Amniotic stem cell (primary cell): ENCODE data around the gene AP1M1.

Experiments used
- DNase-seq: peaks from one replicate; lab custom pipeline; 2025; lab: John Stamatoyannopoulos, UW

Gene AP1M1

DNA sequence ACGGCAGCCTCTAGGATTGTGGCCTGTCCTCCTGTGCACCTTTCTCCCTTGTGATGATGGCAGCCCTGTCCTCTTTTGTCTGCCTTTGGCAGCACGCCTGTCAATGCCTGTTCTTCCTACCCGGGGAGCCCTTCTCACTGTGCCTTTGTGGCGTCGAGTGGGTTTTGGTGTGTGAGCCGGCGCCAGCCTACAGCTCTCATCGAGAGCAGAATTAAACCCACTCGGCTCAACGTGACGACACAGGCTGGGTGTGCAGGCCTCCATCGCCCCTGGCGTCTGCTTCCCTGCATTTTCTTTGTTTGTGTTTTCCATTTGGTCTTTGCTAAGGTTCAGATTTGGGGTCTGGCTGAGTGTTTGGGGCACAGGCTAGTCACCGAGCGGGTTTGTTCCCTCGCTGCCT, 34.4 kb downstream of the AP1M1 start:
- DNase-seq = no peak

DNA sequence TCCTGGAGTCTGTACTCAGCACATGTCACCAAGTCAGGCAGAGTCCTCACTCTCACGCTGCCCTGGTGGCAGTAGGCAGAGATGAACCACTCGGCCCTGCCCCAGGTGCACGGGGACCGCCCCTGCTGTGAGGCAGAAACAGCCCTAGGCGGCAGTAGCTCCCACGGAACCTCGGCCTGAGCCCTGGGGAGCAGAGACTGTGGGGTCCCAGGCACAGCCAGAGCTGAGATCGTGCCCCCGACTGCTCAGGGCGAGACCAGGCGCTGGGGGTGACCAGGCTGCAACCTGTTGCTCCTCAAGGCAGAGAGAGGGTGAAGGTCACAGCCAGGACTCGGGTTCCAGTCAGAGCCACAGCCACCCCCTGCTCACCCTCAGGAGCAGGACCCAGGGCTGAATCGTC, 34.9 kb downstream of the AP1M1 start:
- DNase-seq = no peak

DNA sequence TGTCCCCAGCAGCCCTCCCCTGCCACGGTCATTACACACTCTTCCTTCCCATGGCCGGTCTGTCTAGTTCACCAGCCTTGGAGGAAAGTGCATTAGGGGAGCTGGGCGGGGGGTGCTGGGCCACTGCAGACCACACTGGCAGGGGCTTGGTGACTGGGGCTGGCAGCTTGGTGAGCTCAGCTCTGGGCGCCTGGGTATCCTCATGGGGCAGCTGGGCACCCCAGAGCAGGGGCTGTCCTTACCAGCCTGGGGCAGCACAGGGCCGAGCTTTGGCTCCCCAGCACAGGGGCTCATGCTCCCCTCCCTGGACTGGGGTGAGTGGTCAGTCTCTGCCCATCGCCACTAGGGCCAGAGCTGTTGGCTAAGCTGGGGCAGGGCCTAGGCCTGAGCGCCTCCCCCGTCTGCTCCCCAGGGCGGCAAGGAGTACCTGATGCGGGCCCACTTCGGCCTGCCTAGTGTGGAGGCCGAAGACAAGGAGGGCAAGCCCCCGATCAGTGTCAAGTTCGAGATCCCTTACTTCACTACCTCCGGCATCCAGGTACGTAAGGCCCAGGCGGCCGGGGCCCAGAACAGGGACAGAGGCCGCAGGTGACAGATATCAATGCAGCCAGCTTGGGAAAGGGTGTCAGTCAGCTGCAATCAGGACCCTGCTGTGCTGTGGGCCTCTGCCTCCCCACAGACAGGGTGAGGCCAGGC, 35.5 kb downstream of the AP1M1 start:
- no peak for DNase-seq

DNA sequence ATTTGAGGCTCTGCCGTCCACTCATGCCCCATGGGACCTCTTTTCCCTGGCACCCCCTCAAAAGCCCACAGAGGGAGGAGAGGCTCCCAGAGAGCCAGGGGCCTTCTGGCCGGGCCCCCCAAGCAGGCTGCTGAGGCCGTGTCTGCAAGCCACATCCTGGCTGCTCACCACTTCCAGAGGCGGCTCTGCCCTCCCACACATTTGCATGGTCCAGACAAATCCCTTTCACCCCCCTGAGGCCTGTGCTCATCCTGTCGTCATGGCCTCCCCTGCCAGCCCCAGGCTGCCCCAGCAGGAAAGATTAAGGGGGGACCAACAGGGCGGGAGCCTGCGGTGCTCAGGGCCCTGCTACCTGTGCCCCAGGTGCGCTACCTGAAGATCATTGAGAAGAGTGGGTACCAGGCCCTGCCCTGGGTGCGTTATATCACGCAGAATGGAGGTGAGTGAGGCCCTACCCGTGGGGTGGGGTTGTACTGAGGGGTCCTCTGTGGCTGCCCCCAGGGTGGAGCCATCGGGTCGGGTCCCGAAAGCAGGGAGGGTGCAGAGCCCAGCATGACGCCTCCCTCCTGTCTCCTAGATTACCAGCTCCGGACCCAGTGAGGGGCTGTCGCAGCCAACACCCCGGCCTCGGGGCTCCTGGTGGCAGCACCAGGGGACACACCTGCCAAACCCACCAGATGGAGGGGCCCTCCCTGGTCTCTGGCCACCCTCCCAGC, 36.3 kb downstream of the AP1M1 start:
- DNase-seq = no peak

DNA sequence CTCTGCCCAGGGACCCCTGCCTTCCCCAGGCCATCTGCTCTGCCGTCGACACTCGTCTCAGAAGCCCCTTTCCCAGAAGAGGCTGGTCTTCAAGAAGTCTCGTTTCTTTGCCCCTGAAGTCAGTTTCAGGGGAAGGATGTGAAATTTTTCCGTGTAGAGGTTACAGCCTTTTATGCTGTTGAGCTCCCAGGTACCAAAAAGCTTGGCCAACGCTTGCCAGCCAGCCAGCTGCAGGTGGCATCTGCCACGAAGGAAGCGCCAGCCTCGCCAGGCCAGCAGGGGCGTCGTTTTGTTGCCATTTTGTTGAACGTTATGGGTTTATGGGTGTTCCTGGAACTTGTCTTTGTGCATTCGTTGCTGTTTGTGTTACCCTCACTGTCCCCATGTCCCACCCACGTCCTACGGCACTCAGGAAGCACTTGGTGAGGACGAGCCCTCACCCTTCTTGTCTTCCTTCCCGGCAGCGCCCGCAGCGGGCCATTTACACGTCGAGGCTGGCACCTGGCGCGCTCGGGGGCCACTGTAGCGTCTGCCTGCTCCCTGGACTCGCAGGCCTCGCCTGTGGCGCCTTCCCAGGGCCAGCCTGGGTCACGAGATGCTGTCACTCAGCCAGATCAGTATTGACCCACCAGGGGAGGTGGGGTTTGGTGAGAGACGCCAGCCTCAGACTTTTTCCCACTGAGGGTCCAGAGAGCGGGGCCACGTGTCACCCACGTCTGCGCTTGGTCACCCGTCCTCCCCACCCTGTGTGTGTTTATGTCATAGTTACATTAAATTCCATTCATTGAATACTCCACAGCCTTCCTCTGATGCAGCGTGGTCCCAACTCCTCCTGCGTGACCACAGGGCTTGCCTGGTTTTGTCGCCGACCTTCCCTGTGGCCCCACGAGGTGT, 37.1 kb downstream of the AP1M1 start:
- DNase-seq = no peak

DNA sequence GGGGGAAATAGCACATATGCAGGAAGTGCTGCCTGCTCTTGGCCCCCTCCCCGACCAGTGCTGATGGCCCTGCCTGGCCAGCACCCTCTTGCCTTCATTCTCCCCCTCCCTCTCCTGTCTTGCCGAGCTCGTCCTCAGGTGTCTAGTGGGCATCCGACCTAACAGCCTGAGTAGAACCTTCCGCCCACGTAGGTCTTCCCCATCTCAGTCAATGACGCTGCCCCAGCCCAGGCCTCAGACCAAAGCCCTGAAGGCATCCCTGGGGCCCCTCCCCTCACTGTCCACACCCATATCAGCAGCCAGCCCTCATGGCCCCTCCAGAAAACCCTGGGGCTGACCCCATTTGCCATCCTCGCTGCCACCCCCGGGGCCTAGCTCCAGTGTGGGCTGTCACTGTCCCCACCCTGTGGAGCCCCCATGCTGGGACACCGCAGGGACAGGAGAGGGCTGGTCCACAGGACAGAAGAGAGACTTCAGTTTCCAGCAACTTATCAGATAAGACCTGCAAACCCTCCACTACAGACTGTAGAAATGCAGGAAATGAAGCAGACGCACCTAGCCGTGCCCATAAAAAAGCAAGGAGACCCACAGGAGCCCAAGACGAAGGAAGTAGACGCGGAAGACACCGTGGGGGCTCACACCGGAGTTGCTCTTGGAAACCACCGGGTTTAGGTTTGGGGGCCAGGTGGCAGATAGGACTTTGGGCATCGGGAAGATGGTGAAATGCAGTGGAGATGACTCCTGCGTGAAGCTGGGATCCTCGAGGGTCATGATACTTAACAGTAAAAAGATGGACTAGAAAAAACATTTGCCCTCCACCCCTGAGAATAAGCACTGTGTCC, 38.3 kb downstream of the AP1M1 start:
- DNase-seq = no peak

DNA sequence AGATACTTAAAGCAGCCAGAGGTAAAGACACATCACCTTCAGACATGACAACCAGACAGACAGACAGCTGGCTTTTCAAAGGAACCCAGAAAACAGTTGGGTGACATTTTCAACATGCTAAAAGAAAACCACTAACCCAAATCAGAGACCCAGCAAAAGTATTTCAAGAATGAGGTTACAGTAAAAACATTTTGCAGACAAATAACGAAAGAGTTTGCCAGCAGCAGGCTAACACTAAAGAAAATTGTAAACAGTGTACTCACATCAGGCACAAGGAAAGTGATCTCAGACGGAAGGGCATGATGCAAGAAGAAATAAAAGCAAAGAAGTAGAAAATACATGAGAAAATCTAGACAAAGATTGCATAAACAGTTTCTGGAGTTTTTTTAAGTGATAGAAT, 46.4 kb downstream of the AP1M1 start:
- DNase-seq = peak; percentile 18

DNA sequence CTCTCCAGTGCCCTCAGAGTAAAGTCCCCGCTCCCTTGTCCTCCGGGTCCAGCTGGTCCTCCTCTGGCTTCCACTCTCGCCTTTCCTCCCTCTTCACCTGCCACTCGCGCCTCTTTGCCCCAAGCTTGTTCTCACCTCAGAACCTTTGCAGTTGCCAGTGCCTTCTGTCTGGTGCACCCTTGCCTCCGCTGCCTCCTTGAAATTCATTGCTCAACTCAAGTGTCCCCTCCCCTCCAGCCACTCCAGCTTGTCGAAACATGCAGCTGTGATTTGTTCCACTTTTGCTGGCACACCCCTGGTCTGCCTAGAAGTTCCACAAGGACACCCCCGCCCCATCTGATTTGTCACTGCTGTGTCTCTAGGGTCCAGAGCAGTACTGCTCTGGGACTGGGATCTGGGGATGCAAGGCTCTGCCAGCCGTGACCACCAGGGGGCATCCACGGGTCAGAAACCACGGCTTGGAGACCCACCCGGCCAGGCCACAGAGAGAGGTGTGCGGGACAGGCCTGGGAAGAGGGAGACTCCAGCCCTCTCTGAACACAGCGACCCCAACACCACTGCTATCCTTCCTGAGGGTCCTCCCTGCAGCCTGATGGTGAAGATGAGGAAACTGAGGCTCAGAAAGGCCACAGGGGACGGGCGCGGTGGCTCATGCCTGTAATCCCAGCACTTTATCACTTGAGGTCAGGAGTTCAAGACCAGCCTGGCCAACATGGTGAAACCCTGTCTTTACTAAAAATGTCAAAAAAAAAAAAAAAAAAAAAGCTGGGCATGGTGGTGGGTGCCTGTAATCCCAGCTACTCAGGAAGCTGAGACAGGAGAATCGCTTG, 49.9 kb downstream of the AP1M1 start:
- DNase-seq = peak; percentile 21

DNA sequence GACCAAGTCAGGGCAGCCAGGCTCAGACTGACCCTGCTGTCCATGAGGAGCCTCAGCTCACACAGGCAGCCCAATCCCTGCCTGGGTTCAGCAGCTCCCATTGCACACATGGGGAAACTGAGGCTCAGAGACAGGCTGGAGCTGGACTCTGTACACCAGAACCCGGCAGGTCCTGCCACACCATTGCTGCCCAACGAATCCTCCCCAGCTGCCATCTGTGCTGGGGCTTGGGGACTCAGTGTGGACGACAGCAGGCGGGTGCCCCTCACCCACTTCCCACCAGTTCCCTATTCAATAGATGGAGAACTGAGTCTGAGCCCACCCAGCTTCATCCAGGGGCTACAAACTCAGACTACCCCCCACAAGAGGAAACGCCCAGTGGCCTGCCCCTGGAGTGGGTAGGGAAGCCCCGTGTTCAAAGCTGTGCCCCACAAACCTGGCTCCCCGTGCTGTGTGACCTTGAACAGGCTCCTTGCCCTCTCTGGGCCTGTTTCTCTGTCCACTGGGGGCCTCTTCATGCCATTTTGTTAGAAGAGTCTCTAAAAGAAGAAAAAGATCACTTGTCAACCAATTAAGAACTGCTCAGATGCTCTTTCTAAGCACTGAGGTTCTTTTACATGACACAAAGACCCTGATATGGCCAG, 50.8 kb downstream of the AP1M1 start:
- no peak for DNase-seq

DNA sequence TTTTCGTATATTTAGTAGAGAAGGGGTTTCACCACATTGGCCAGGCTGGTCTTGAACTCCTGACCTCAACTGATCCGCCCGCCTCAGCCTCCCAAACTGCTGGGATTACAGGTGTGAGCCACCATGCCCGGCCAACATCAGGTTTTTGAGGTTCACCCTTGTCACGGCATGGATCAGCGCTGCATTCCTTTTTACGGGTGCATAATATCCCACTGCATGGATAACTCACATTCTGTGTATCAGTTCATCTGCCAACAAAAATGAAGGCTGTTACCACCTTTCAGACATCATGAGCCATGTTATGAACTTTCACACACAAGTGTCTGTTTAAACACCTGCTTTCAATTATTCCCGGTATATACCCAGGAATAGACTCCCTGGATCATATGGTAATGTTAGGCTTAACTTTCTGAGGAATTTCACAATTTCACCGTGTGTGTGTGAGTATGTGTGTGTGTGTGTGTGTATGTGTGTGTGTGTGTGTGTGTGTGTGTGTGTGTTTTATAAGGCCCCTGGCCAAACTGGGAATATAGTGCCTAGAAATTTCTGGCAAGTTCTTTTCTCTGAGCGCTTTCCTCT, 52.2 kb downstream of the AP1M1 start:
- no peak for DNase-seq

DNA sequence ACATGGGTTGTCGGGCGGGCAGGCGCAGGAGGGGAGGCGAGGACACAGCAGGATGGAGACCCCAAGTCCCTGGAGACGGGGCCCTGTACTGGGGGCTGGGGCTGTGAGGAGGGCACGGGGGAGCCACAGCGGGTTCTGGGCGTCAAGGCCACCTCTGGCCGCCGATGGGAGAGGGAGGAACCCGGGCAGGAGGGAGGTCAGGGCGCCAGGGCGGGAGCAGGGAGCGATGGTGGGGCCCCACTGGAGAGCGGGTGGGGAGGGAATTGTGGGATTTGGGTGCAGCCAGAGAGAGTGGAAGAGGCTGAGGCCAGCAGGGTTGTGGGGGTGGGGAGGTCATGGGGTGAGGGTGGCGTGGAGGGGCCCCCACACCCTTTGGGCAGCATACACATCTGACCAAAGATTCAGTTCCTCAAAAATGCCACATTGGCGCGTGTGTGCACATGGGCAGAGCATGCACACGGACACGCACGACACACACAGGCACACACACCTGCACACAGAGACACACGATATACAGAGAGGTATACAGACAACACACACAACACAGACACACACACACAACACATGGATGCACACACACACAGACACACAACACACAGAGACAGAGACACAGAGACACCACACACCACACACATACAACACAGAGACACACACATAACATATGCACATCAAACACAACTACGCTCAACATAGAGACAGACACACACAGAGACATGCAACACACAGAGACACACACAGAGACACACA, 54.9 kb downstream of the AP1M1 start:
- DNase-seq = no peak

DNA sequence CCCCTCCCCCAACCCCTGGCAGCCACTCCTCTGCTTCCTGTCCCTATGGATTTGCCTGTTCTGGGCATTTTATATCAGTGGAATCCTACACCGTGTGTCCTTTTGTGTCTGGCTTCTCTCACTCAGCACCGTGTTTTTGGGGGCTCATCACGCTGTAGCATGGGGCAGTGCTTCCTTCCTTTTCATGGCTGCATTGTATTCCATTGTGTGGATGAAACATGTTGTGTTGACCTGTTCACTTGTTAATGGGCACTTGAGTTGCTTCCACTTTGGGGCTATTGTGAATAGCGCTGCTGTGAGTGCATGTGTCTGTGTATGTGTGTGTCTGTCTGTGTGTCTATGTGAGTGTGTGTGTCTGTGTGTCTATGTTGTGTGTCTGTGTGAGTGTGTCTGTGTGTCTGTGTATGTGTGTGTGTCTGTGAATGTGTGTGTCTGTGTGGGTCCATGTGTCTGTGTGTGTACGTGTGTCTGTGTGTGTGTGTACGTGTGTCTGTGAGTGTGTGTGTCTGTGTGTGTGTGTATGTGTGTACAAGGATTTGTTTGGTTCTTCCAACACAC, 57.2 kb downstream of the AP1M1 start:
- no peak for DNase-seq

DNA sequence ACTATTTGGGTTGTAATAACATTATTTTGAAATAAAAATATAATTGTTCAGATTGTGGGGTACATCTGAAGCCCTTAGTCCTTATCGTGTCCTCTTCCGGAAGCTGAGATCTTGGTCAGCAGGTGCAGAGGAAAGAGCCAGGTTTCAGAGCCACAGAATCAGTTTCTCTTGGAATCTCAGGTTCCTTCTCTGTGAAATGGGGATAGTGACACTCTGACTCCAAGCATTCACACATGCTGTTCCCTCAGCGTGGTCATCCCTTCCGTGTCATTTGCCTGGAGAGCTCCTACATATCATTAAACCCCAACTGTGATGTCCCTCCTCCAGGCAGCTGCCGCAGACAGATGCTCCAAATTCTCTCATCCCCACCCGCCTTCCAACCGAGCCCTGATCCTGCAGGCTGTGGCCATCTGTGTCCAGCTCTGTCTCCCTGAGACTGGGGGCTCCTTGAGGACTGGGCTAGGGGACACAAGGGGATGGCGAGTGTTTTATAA, 59.8 kb downstream of the AP1M1 start:
- DNase-seq = no peak

DNA sequence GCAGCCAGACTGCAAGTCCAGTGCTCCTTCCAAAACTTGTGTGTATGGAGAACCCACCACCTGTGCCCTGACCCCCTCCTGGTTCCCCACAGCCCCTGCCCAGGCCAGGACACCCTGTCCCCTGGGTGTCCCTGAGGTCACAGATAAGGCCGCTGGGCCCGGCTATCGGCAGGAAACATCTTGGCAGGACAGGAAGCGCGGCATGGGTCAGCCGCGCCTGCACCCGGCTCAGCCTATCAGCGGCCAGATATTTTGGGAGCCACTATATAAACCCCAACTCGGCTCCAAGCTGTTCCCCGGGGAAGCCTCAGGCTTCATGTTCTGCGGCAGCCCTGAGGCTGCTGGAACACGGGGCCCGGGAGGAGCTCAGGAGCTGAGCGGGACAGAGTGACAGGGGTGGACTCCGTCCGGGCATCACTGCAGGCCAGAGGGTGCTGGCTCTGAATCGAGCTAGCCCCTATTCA, 60.8 kb downstream of the AP1M1 start:
- no peak for DNase-seq

DNA sequence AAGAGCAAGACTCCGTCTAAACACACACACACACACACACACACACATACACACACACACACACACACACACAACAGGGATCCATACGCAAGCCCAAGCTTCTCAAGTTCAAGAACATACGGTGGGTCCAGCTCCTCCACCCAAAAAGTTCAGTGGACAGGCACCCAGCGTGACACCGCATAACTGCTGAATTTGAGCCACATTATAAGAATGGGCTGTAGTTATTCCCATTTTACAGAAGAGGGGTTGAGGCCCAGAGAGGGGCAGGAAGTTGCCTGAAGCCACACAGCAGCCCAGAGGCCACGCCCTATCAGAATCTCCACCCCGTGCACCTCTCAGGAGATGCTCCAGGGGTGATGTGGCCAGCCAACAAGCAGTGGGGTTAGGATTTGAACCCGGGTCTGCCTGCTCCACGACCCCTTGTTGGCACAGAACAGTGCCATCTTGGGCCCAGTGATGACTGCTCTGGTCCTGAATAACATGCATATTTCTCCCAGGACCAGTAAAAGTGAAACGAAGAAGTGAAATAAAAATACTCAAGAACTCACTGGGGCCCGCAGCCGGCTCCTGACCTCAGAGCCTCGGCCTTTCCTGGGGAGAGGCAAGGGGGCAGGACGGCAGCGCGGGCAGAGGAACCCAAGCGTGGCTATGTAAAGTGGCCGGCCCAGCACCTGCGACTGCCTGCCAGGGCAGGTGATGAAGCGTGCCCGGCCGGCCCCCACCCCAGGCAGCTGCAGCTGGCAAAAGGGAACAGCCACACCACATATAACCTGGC, 61.9 kb downstream of the AP1M1 start:
- DNase-seq = no peak

DNA sequence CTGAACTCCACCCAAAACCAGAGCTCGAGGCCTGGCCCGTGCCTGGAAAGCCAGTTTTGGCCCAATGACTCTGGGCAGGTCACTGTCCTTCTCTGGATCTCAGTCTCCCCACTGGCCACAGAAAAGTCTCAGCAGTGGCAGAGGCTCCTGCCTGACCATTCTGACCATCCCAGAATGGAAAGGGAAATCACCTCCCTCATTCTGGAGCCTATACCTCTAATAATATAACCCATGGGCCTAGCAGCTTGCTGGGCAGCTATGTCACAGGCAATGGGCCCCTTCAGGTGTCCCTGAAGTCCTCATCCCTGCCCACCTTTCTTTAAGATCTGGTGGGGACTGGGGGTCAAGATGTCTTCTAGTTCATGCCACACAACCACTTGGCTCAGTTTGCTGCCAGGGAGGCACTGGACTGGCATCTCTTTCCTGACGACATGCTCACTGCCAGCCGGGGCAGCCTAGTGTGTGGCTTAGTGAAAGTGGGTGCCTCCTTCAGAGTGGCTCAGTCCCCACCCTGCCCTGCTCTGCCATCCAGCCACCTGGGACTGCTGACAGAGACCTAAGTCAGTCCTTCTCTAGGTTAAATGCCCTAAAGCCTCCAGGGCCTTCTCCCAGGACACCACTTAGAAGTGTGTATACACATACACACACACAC, 62.6 kb downstream of the AP1M1 start:
- DNase-seq = no peak

DNA sequence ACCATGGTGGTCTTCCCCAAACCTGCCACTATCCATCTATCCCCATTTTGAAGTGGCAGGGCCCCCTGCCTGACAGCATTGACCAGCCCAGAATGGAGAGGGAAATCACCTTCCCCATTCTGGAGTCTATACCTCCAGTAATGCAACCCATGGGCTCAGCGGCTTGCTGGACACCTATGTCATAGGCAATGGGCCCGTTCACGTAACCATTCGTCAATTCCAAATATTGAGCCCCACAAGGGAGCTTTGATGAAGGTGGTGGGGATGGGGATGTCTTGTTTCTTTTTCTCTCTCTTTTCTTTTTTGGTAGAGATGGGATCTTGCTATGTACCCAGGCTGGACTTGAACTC, 63.1 kb downstream of the AP1M1 start:
- no peak for DNase-seq
